ENCODE results near the gene LRRC46.

DNA sequence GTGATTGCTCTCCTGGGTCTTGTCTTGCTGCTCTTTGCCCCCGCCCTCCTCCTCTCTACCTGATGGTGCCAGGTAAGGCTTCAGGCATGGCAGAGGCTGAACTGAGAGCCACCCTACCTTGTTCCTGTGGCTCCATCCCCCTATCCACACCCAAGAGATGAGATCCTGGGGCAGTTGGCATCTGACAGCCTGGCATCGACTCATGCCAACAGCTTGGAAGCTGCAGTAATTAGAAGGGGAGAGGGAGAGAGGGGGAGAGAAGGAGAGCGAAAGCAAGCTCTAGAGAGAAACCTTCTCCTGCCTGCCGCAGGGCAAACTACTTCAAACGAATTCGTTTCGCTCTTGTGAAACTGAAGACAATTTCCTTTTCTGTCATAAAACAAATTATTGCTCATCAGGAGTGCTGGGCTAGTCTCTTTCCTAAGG, 33.3 kb downstream of the LRRC46 start:
- TF ChIP-seq, protein P1, sequence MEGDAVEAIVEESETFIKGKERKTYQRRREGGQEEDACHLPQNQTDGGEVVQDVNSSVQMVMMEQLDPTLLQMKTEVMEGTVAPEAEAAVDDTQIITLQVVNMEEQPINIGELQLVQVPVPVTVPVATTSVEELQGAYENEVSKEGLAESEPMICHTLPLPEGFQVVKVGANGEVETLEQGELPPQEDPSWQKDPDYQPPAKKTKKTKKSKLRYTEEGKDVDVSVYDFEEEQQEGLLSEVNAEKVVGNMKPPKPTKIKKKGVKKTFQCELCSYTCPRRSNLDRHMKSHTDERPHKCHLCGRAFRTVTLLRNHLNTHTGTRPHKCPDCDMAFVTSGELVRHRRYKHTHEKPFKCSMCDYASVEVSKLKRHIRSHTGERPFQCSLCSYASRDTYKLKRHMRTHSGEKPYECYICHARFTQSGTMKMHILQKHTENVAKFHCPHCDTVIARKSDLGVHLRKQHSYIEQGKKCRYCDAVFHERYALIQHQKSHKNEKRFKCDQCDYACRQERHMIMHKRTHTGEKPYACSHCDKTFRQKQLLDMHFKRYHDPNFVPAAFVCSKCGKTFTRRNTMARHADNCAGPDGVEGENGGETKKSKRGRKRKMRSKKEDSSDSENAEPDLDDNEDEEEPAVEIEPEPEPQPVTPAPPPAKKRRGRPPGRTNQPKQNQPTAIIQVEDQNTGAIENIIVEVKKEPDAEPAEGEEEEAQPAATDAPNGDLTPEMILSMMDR (conservative IDR thresholded peaks at IDR 0.05 in 1 of 2, IDR thresholded peaks at IDR 0.05 in 1 of 2; ENCODE audit: extremely low read depth in 1 of 2, insufficient read depth in 1 of 2, low read depth in 1 of 2, low read length in 2 of 2) = no peak
- no peak for TF ChIP-seq EZH2 (IDR thresholded peaks at IDR 0.05; ENCODE audit: borderline replicate concordance, low read length)

Data from mammary epithelial cell (primary cell).